Measurements from ENCODE around the gene NHLRC3. TPM values are rescaled to one million over a fixed set of nuclear protein-coding genes. Genes with fewer than 3 reads are reported as not detected.
"Not testable (repeated sequence)": the region's sequence is repeated elsewhere in the genome, so short reads cannot be mapped to it uniquely, and the experiment has no call there.

The NHLRC3 gene
- total and polyA plus RNA-seq, 2 donors (not counting 1 experiment from before 2014, with no cell fraction given) = 9.8 to 24.3 TPM

DNA sequence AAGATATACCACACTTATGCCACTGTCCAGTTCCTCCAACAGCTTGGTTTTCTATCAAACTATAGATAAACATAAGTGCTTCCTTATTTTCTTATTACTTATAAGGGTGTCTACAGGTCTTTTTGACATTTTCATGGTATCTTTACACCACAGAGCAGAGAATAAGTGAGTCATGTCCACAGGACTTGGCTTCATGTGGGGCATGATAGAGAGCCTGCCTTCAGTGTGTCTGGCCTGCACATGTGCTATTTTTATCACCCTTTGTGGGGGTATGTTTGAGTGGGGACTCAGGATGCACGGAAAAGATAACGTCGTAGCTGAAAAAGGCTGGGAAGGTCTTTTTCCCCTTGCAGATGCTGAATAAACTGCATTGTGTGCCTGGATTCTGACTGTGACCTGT is 39.5 kb upstream of the NHLRC3 start:
- no peaks in the 10 kb centered on the region for H3K27me3 ChIP-seq (ENCODE audit: control insufficient read depth, insufficient read depth, low read length)
- H3K4me3 ChIP-seq (replicated peaks in 1 of 4; ENCODE audit: control extremely low read depth in 1 of 4, insufficient read depth in 1 of 4, low read depth in 3 of 4, low read length in 4 of 4) = no peak overlapping the region
- H3K9ac ChIP-seq (ENCODE audit: insufficient read depth, low read length) = no peak overlapping the region
- H3K27ac ChIP-seq (ENCODE audit: insufficient read depth, low read length) = no peak overlapping the region
- H3K4me1 ChIP-seq (ENCODE audit: control insufficient read depth, extremely low read depth, insufficient read depth, low read length) = no peaks in the 10 kb centered on the region
- no peak for DNase-seq (ENCODE audit: low read depth in 2 of 2)
- TF ChIP-seq EZH2 (IDR thresholded peaks at IDR 0.05; ENCODE audit: low read length, missing control alignments) = no peak
- no peak for TF ChIP-seq CTCF (conservative IDR thresholded peaks at IDR 0.05 in 1 of 2, IDR thresholded peaks at IDR 0.05 in 1 of 2; ENCODE audit: low read depth in 1 of 2, low read length in 2 of 2)
- H3K9me3 ChIP-seq (ENCODE audit: control insufficient read depth, insufficient read depth, low read depth, low read length) = no peaks in the 10 kb centered on the region
- no peaks in the 10 kb centered on the region for H3K79me2 ChIP-seq (ENCODE audit: control insufficient read depth, insufficient read depth, low read length)
- H3K36me3 ChIP-seq (ENCODE audit: control insufficient read depth, insufficient read depth, low read length) = no peaks in the 10 kb centered on the region
- no peak overlapping the region for H2AFZ ChIP-seq (ENCODE audit: low read length)
- no peak overlapping the region for H3K4me2 ChIP-seq (ENCODE audit: extremely low read depth, insufficient read depth, low read length)
- H4K20me1 ChIP-seq (ENCODE audit: control insufficient read depth, extremely low read depth, insufficient read depth, low read length) = no peaks in the 10 kb centered on the region

GRCh38 chr13:39006371-39007111 is 31.7 kb upstream of the NHLRC3 start:
- H3K4me1 ChIP-seq (ENCODE audit: control insufficient read depth, extremely low read depth, insufficient read depth, low read length); H3K9ac ChIP-seq (ENCODE audit: insufficient read depth, low read length); H4K20me1 ChIP-seq (ENCODE audit: control insufficient read depth, extremely low read depth, insufficient read depth, low read length); H3K4me3 ChIP-seq (replicated peaks in 1 of 4; ENCODE audit: control extremely low read depth in 1 of 4, insufficient read depth in 1 of 4, low read depth in 3 of 4, low read length in 4 of 4); H3K27me3 ChIP-seq (ENCODE audit: control insufficient read depth, insufficient read depth, low read length); H3K9me3 ChIP-seq (ENCODE audit: control insufficient read depth, insufficient read depth, low read depth, low read length); H3K79me2 ChIP-seq (ENCODE audit: control insufficient read depth, insufficient read depth, low read length); H3K36me3 ChIP-seq (ENCODE audit: control insufficient read depth, insufficient read depth, low read length); H3K27ac ChIP-seq (ENCODE audit: insufficient read depth, low read length); H2AFZ ChIP-seq (ENCODE audit: low read length); H3K4me2 ChIP-seq (ENCODE audit: extremely low read depth, insufficient read depth, low read length); DNase-seq (ENCODE audit: low read depth in 2 of 2): not testable (repeated sequence)

GRCh38 chr13:39012608-39013007 is 25.6 kb upstream of the NHLRC3 start:
- H3K36me3 ChIP-seq (ENCODE audit: control insufficient read depth, insufficient read depth, low read length) = peaks cover 21% of the 10 kb centered on the region
- TF ChIP-seq CTCF (conservative IDR thresholded peaks at IDR 0.05 in 1 of 2, IDR thresholded peaks at IDR 0.05 in 1 of 2; ENCODE audit: low read depth in 1 of 2, low read length in 2 of 2) (no peak), EZH2 (IDR thresholded peaks at IDR 0.05; ENCODE audit: low read length, missing control alignments) (no peak)

More at GRCh38 chr13:39012608-39013007, 25.6 kb upstream of the NHLRC3 start:
- H3K9me3 ChIP-seq (ENCODE audit: control insufficient read depth, insufficient read depth, low read depth, low read length) = no peaks in the 10 kb centered on the region
- no peak overlapping the region for H2AFZ ChIP-seq (ENCODE audit: low read length)
- H4K20me1 ChIP-seq (ENCODE audit: control insufficient read depth, extremely low read depth, insufficient read depth, low read length) = no peaks in the 10 kb centered on the region
- H3K4me2 ChIP-seq (ENCODE audit: extremely low read depth, insufficient read depth, low read length) = no peak overlapping the region
- H3K9ac ChIP-seq (ENCODE audit: insufficient read depth, low read length) = no peak overlapping the region
- no peak overlapping the region for H3K27ac ChIP-seq (ENCODE audit: insufficient read depth, low read length)
- no peak for DNase-seq (ENCODE audit: low read depth in 2 of 2)
- H3K4me1 ChIP-seq (ENCODE audit: control insufficient read depth, extremely low read depth, insufficient read depth, low read length) = no peaks in the 10 kb centered on the region
- H3K79me2 ChIP-seq (ENCODE audit: control insufficient read depth, insufficient read depth, low read length) = no peaks in the 10 kb centered on the region
- H3K27me3 ChIP-seq (ENCODE audit: control insufficient read depth, insufficient read depth, low read length) = no peaks in the 10 kb centered on the region
- no peak overlapping the region for H3K4me3 ChIP-seq (replicated peaks in 1 of 4; ENCODE audit: control extremely low read depth in 1 of 4, insufficient read depth in 1 of 4, low read depth in 3 of 4, low read length in 4 of 4)

Data from fibroblast of lung (primary cell).